Suprapubic skin (tissue), 4 donors: Measurements from ENCODE around the gene HOXB8. TPM values are rescaled to one million over a fixed set of nuclear protein-coding genes. Genes with fewer than 3 reads are reported as not detected.

Experiments
- DNase-seq, 2 donors: peaks; one replicate each; pipeline ENCODE4 v3.0.0-alpha.2; 2019; ENCODE audit warnings: low spot score in 2 of 2
- H3K27ac ChIP-seq: fragments of 200-600 bp; sonication (generic); one replicate; pipeline ENCODE4 v1.5.1; 2019
- H3K27me3 ChIP-seq: fragments of 200-600 bp; sonication (generic); one replicate; pipeline ENCODE4 v1.5.1; 2019
- H3K36me3 ChIP-seq: fragments of 200-600 bp; sonication (generic); one replicate; pipeline ENCODE4 v1.5.1; 2019
- H3K4me1 ChIP-seq: fragments of 200-600 bp; sonication (generic); one replicate; pipeline ENCODE4 v1.5.1; 2019
- H3K4me3 ChIP-seq: fragments of 200-600 bp; sonication (generic); one replicate; pipeline ENCODE4 v1.5.1; 2019; ENCODE audit warnings: mild to moderate bottlenecking
- H3K9me3 ChIP-seq: fragments of 200-600 bp; sonication (generic); one replicate; pipeline ENCODE4 v1.5.1; 2019
- EP300 ChIP-seq: sonication (generic); formaldehyde crosslinking; IDR thresholded peaks from one replicate; pipeline ENCODE4 v1.6.1; 2017; ENCODE audit warnings: antibody characterized with exemption
- POLR2A ChIP-seq, 2 donors: fragments of 450-650 bp; IDR thresholded peaks; one replicate each; pipeline ENCODE4 v1.6.1; 2017; ENCODE audit warnings: antibody characterized with exemption in 2 of 2, mild to moderate bottlenecking in 2 of 2, moderate library complexity in 2 of 2
- POLR2AphosphoS5 ChIP-seq, 3 donors: sonication (generic); formaldehyde crosslinking; IDR thresholded peaks; one replicate each; pipeline ENCODE4 v1.6.1; 2017; ENCODE audit warnings: antibody characterized with exemption in 3 of 3
- WGBS: methylation state at CpG from one replicate; pipeline ENCODE4 v1.1.5; 2018; 5-methylcytosine and 5-hydroxymethylcytosine counted together
- total RNA-seq, 4 donors: library from RNA; depleted of rRNA; stranded (reverse); fragments of >200 nt; gene quantifications; one replicate each; pipeline ENCODE4 v1.1.0, GENCODE V29; 2016
- TF ChIP-seq, protein P1 (sequence below), 2 donors: fragments of 200-600 bp in 1 of 2; fragments of 450-650 bp in 1 of 2; sonication (generic) in 1 of 2; IDR thresholded peaks; one replicate each; pipeline ENCODE4 v1.5.1; 2016 to 2019; ENCODE audit warnings: antibody characterized with exemption in 2 of 2, mild to moderate bottlenecking in 1 of 2, moderate library complexity in 1 of 2

Gene HOXB8
- total RNA-seq, 4 donors from 2014 or later = not detected

DNA sequence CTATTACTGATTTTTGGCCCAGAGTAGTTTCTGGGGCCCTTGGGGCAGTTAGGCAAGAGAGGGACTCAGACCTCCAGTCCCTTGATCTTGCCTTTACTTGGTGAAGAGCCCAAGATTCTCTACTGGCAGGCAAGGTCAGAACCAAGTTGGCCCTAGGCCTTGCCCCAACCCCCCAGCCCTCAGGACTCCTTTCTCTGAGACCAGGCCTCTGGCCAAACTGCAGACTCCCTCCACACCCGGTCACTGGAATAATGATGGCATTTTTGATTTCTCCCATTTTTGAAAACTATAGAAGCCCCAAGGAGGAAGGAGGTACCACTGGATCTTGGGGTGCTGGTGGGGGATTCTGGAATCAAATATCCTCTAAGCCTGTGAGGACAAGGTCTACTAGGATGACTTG is 29.1 kb upstream of the HOXB8 start:
- Histone ChIP-seq H3K36me3 (no peaks in the 10 kb centered on the region), H3K4me3 (no peak overlapping the region), H3K4me1 (peaks cover 23% of the 10 kb centered on the region), H3K27me3 (peaks cover 100% of the 10 kb centered on the region), H3K9me3 (no peaks in the 10 kb centered on the region), H3K27ac (no peak overlapping the region)
- 100% methylated on average over 1 of the region's 1 CpG for WGBS
- no peak for DNase-seq
- TF ChIP-seq POLR2A (IDR thresholded peaks at IDR 0.05) (no peak), POLR2AphosphoS5 (IDR thresholded peaks at IDR 0.05) (no peak), EP300 (no peak)
- TF ChIP-seq, protein P1, sequence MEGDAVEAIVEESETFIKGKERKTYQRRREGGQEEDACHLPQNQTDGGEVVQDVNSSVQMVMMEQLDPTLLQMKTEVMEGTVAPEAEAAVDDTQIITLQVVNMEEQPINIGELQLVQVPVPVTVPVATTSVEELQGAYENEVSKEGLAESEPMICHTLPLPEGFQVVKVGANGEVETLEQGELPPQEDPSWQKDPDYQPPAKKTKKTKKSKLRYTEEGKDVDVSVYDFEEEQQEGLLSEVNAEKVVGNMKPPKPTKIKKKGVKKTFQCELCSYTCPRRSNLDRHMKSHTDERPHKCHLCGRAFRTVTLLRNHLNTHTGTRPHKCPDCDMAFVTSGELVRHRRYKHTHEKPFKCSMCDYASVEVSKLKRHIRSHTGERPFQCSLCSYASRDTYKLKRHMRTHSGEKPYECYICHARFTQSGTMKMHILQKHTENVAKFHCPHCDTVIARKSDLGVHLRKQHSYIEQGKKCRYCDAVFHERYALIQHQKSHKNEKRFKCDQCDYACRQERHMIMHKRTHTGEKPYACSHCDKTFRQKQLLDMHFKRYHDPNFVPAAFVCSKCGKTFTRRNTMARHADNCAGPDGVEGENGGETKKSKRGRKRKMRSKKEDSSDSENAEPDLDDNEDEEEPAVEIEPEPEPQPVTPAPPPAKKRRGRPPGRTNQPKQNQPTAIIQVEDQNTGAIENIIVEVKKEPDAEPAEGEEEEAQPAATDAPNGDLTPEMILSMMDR (IDR thresholded peaks at IDR 0.05) = no peak

DNA sequence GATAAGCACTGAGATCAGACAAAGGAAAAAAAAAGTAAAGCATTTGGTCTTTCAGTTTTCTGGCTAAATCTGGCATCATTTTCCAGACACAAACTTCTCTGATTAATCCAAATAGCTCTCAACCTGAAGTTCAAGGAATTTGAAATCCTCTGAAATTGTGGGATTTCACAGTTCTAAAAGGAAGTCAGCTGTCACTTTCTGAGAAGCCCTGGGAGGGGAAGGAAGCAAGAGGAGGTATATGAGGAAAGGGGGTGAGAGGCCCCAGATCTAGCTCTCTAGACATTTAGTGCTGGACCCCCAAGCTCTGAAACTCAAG is 28.6 kb upstream of the HOXB8 start:
- TF ChIP-seq POLR2AphosphoS5 (IDR thresholded peaks at IDR 0.05) (no peak), EP300 (no peak), POLR2A (IDR thresholded peaks at IDR 0.05) (no peak)
- TF ChIP-seq, protein P1 (IDR thresholded peaks at IDR 0.05) = no peak
- Histone ChIP-seq H3K9me3 (no peaks in the 10 kb centered on the region), H3K4me1 (peaks cover 23% of the 10 kb centered on the region), H3K27ac (no peak overlapping the region), H3K4me3 (no peak overlapping the region), H3K36me3 (no peaks in the 10 kb centered on the region), H3K27me3 (peaks cover 100% of the 10 kb centered on the region)
- no peak for DNase-seq

DNA sequence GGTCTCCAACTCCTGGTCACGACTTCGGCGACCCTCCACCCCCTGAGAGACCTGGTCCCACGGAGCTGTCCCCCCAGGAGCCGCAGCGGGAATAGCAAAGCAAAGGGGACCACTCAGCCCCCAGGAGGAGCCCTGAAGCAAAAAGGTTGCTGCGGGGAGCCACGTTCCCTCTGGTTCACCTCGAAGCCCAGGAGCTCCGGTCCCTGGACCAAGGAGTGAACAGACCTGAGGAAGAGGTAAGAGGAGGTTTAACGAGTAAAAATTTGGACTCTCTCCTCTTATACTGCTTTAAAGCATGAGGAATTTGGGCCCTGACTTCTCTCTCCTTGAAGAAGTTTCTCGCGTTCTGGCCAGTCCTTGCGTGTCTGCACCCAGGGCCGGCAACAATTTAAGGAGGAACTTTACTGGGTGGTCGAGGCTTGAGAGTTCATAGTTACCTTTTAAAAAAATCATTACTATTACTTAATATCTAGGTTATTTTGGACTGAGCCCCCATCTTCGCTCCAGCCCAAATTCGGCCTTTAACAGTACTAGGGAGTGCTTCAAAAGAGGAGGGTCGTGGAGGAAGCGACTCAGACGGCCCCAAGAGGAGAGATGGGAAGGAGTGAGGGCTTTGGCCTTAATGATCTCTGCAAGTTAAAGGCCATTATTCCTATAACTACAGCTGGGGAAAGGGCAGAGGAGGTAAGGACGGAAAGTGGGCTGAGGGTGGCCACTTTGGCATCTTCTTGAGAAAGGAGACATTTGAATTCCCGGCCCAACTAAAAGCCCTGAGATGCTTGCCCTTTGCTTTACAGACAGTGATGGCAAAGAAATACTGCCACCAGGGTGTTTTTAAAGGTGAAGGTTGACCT is 28.0 kb upstream of the HOXB8 start:
- TF ChIP-seq POLR2A (IDR thresholded peaks at IDR 0.05) = no peak
- H3K36me3 ChIP-seq = no peaks in the 10 kb centered on the region
- peaks cover 100% of the 10 kb centered on the region for H3K27me3 ChIP-seq
- peaks cover 23% of the 10 kb centered on the region for H3K4me1 ChIP-seq
- no peaks in the 10 kb centered on the region for H3K9me3 ChIP-seq
- WGBS = 50% methylated on average over 20 of the region's 23 CpGs
- H3K27ac ChIP-seq = no peak overlapping the region
- H3K4me3 ChIP-seq = no peak overlapping the region
- no peak for DNase-seq

DNA sequence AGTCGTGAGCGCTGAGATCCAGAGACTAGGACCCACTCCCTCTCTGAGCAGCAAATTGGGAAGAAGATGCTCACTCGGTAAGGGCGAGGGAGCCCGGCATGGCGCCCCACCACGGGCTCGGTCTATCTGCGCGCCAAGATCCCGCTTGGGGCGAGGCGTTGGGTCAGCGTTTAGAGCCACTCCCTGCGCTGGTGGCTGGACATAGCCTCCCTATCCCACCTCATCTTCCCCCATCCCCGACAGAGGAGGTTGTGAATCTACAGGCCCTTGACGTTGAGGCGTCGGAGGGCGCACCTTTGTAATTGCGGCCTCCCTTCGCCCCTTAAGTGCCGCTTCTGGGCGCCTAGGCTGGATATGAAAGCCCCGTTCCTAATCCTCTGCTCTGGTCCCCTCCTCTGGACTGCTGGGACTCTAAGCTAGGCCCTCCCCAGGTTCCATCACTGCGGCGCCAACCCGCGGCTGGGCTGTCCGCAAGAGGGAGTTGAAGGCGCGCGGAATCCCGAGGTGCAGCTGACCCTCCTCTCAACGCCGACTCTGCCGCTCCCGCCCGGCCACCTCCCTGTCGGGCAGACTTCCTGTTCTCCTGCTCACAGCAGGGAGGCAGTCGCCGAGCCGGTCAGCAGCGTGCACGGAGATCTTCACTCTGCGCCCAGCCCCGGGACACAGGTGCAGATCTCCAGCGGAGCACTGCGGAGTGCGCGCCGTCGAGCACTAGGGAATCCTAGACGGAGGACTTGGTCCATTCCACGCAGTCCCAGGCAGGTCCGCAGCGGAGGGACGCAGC is 27.2 kb upstream of the HOXB8 start:
- no peak for DNase-seq
- 12% methylated on average over 11 of the region's 58 CpGs for WGBS
- H3K36me3 ChIP-seq = no peaks in the 10 kb centered on the region

DNA sequence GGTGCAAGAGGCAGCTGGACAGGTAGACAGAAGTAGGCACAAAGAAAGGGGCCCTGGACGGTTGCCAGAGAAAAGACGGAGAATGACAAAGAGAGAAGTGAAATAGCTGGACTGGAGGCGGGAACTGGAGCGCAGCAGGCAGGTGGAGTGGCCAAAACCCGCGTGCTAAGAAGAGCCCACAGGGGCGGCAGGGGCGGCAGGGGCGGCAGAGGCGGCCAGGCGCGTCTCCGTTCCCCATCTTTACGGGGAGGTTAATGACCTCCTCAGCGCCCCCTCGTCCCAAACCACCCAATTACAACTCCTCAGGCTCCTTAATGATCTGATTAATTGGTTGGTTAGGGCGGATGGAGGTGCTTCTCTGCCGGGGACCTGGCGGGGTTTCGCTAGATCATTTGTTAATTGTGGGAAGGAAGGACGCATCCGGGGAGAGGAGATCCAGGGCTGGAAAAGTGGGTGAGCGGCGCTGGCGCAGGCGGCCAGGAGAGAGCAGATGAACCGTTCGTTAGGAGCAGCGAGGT is 26.5 kb upstream of the HOXB8 start:
- 23% methylated on average over 29 of the region's 29 CpGs for WGBS
- Histone ChIP-seq H3K9me3 (no peaks in the 10 kb centered on the region), H3K4me1 (peaks cover 11% of the 10 kb centered on the region), H3K27ac (no peak overlapping the region), H3K27me3 (peaks cover 100% of the 10 kb centered on the region), H3K4me3 (no peak overlapping the region), H3K36me3 (no peaks in the 10 kb centered on the region)
- TF ChIP-seq EP300 (no peak), POLR2A (IDR thresholded peaks at IDR 0.05) (no peak), POLR2AphosphoS5 (IDR thresholded peaks at IDR 0.05) (no peak)
- TF ChIP-seq, protein P1 (IDR thresholded peaks at IDR 0.05) = no peak
- no peak for DNase-seq

More for the DNA sequence above, 27.2 kb upstream of the HOXB8 start:
- Histone ChIP-seq H3K9me3 (no peaks in the 10 kb centered on the region), H3K27ac (no peak overlapping the region), H3K4me3 (no peak overlapping the region), H3K4me1 (peaks cover 16% of the 10 kb centered on the region), H3K27me3 (peaks cover 100% of the 10 kb centered on the region)
- TF ChIP-seq POLR2A (IDR thresholded peaks at IDR 0.05) = no peak
- no peak for TF ChIP-seq EP300
- no peak for TF ChIP-seq POLR2AphosphoS5 (IDR thresholded peaks at IDR 0.05)
- TF ChIP-seq, protein P1 (IDR thresholded peaks at IDR 0.05) = no peak
